HuH-7 (cell line): ENCODE results near the gene KNL1.
A peak's percentile ranks its signal among the peaks of the same experiment; 100 is the strongest.
"Not testable (repeated sequence)": the region's sequence is repeated elsewhere in the genome, so short reads cannot be mapped to it uniquely, and the experiment has no call there.

Experiments
- DNase-seq: peaks from one replicate; pipeline ENCODE4 v3.0.0; 2011; ENCODE audit warnings: low spot score

The KNL1 gene

GRCh38 chr15:40593588-40594428 is at the start of gene KNL1:
KNL1 (plus strand) TSS chr15:40594249; CDS start chr15:40602932, 8,683 bp downstream.
- DNase-seq: peak; percentile 58

GRCh38 chr15:40545457-40545856 is 48.6 kb upstream of the KNL1 start:
- DNase-seq: no peak

- no peak for DNase-seq
Measured at GRCh38 chr15:40548610-40549009, 45.4 kb upstream of the KNL1 start.

GRCh38 chr15:40549894-40550293 is 44.2 kb upstream of the KNL1 start:
- DNase-seq: no peak

- no peak for DNase-seq
Measured at GRCh38 chr15:40550341-40551037, 43.6 kb upstream of the KNL1 start.

GRCh38 chr15:40554161-40554525 is 39.9 kb upstream of the KNL1 start:
- DNase-seq: no peak

- DNase-seq: no peak
Measured at GRCh38 chr15:40555876-40556275, 38.2 kb upstream of the KNL1 start.

GRCh38 chr15:40558952-40559742 is 34.9 kb upstream of the KNL1 start:
- no peak for DNase-seq

- no peak for DNase-seq
Measured at GRCh38 chr15:40562691-40563090, 31.4 kb upstream of the KNL1 start.

- no peak for DNase-seq
Measured at GRCh38 chr15:40563426-40563825, 30.6 kb upstream of the KNL1 start.

GRCh38 chr15:40564591-40565332 is 29.3 kb upstream of the KNL1 start, which contains the start of gene CCDC32:
CCDC32 (minus strand) TSS chr15:40565042; CDS start chr15:40563015, 2,027 bp downstream.
- peak; percentile 90 for DNase-seq

GRCh38 chr15:40565333-40566238 is 28.5 kb upstream of the KNL1 start:
- DNase-seq: no peak

- peak; percentile 36 for DNase-seq
Measured at GRCh38 chr15:40567111-40567510, 26.9 kb upstream of the KNL1 start.

- DNase-seq: peak; percentile 80
Measured at GRCh38 chr15:40569129-40569953, 24.7 kb upstream of the KNL1 start, which contains the start of gene RPUSD2. RPUSD2 (plus strand) TSS chr15:40569299; CDS start chr15:40569338, 39 bp downstream.

GRCh38 chr15:40575113-40575512 is 18.9 kb upstream of the KNL1 start:
- no peak for DNase-seq

GRCh38 chr15:40576914-40577313 is 17.1 kb upstream of the KNL1 start:
- not testable (repeated sequence) for DNase-seq

GRCh38 chr15:40578892-40579291 is 15.2 kb upstream of the KNL1 start:
- DNase-seq: no peak

- not testable (repeated sequence) for DNase-seq
Measured at GRCh38 chr15:40581796-40582195, 12.3 kb upstream of the KNL1 start.

GRCh38 chr15:40582726-40583246 is 11.3 kb upstream of the KNL1 start:
- peak; percentile 46 for DNase-seq
